GM19023 (cell line): ENCODE results near the gene PMAIP1.

Experiments used
- ATAC-seq: cut with Tn5 transposase; IDR thresholded peaks from one replicate; pipeline ENCODE4 v1.9.1; 2021; ENCODE audit warnings: mild to moderate bottlenecking, moderate library complexity; ENCODE audit not compliant: unreplicated experiment

Gene PMAIP1

DNA sequence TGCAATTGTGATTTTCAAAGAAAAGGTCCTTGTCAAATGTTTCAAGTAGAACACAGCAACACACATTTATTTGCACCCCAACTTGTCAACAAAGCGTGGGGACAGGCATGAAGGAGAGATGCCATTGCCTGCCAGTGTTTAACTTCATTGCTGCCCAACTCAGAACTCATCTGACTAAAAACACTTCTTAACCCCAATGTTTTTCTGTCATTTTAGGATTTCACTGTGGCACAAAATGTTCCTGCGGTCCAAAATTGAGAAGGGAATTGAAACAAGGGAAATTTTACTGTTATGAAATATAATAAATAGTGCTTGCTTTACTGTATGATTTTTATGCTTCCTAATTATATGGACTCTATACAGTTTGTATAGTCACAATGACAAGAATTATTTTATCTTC lies 45.7 kb downstream of the PMAIP1 start:
- no peak for ATAC-seq

DNA sequence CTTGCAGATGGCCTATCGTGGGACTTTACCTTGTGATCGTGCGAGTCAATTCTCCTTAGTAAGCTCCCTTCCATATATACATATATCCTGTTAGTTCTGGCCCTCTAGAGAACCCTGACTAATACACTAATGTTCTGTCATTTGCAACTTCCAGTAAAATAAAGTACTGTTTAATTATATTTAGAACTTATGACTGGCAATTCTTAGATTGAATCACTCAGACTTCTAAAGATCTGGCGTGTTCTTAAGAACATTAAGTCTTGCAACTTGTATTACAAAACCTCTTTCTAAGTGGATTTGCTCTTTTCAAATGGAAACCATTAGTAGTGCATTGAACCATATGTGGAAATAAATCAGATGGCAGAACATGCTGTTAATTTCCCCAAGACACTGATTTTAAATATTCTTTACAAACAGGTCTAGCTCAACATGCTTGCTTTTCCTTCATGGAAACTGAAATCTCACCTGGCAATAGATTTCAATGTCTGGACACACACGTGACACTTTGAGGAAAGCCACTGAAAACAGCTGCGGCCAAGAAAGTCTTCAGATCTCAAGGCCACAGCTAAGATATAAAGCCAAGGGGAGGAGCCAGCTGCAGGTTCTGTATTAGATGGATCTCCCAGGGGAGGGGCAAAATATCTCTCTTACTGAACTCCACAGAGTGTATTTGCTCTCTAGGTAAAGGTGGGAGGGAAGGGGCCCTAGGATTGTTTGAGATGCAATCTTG lies 50.6 kb downstream of the PMAIP1 start:
- ATAC-seq = no peak

DNA sequence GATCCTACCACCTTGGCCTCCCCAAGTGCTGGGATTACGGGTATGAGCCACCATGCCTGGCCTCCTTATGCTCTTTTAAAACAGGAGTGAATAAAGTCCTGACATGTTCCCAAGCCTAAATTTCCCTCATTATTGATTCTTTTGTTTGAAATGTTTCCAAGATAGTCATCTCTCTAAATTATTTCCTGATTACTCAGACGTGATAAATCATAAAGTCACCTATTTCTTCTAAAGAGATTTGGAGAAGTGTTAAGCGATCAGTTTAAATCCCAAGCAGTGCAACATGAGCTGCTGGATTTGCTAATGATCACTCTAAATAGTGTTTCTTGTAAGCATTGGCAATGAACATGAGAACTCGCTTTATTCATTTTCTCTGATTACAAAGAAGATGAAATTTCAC lies 51.8 kb downstream of the PMAIP1 start:
- ATAC-seq = no peak

DNA sequence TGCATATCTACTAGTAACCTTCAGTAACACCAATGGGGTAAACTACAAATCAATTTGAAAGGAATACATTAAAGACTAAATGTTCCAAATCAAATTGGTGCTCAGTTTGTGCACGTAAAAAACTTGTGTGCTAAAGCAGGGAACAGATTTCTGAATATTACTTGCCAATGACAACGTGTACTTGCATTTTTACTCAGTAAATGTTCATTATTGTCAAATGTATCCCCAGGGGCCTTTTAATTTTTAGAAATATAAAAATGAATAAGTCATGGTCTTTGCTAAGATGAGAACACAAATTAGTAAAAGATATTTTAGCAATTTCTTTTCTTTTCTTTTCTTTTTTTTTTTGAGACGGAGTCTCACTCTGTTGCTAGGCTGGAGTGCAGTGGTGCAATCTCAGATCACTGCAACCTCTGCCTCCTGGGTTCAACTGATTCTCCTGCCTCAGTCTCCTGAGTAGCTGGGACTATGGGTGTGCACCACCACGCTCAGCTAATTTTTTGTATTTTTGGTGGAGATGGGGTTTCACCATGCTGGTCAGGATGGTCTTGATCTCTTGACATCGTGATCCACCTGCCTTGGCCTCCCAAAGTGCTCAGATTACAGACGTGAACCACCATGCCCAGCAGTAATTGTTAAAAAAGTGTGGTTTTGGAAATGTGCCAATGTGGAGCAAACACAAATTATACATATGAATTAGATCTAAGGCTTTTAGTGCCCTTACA lies 52.6 kb downstream of the PMAIP1 start:
- ATAC-seq = no peak
